Skeletal muscle satellite cell (primary cell): Measurements from ENCODE around the gene LIPG.

Experiments used
- H3K27me3 ChIP-seq: 2 replicates; pipeline ENCODE4 v1.7.0; 2013; ENCODE audit warnings: low read length; ENCODE audit not compliant: control insufficient read depth, insufficient read depth
- H3K36me3 ChIP-seq: 2 replicates; pipeline ENCODE4 v1.7.0; 2013; ENCODE audit warnings: mild to moderate bottlenecking, control low read depth, low read length; ENCODE audit not compliant: insufficient read depth
- H3K4me1 ChIP-seq: 2 replicates; pipeline ENCODE4 v1.7.0; 2013; ENCODE audit warnings: low read length; ENCODE audit not compliant: control insufficient read depth, insufficient read depth
- H3K4me2 ChIP-seq: 2 replicates; pipeline ENCODE4 v1.7.0; 2013; ENCODE audit warnings: mild to moderate bottlenecking, low read length
- H3K4me3 ChIP-seq: 2 replicates; pipeline ENCODE4 v1.7.0; 2013; ENCODE audit warnings: low read length
- H3K9ac ChIP-seq: 2 replicates; pipeline ENCODE4 v1.7.0; 2013; ENCODE audit warnings: mild to moderate bottlenecking, low read depth, low read length, moderate library complexity
- H3K9me3 ChIP-seq: replicated peaks from 2 replicates; pipeline ENCODE4 v1.7.0; 2013; ENCODE audit warnings: mild to moderate bottlenecking, control low read depth, low read length

The LIPG gene

GRCh38 chr18:49524951-49525350, 36.9 kb upstream of the LIPG start:
- no peak overlapping the region for H3K9ac ChIP-seq
- H3K4me1 ChIP-seq = no peaks in the 10 kb centered on the region
- H3K4me2 ChIP-seq = no peak overlapping the region
- H3K9me3 ChIP-seq = no peaks in the 10 kb centered on the region
- H3K27me3 ChIP-seq = no peaks in the 10 kb centered on the region
- H3K36me3 ChIP-seq = no peaks in the 10 kb centered on the region
- H3K4me3 ChIP-seq = no peak overlapping the region

DNA sequence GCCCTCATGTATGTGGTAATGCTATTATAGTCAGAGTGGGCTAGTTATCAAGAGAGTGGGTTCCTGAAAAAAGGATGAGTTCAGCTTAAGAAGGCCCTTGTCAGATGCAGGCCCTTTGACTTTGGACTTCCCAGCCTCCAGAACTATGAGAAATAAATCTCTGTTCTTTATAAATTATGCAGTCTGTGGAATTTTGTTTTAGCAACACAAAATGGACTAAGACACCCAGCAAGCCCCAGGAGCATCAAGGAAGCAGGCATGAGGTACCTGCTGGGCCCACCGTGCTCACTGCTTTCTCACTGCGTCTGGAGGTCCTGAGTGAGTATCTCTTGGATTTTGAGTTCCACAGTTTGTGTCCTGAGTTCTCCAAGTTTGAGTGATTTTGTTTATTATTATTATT, 35.9 kb upstream of the LIPG start:
- Histone ChIP-seq H3K4me3 (no peak overlapping the region), H3K4me1 (no peaks in the 10 kb centered on the region), H3K4me2 (no peak overlapping the region), H3K9ac (no peak overlapping the region), H3K27me3 (no peaks in the 10 kb centered on the region), H3K9me3 (no peaks in the 10 kb centered on the region), H3K36me3 (no peaks in the 10 kb centered on the region)

DNA sequence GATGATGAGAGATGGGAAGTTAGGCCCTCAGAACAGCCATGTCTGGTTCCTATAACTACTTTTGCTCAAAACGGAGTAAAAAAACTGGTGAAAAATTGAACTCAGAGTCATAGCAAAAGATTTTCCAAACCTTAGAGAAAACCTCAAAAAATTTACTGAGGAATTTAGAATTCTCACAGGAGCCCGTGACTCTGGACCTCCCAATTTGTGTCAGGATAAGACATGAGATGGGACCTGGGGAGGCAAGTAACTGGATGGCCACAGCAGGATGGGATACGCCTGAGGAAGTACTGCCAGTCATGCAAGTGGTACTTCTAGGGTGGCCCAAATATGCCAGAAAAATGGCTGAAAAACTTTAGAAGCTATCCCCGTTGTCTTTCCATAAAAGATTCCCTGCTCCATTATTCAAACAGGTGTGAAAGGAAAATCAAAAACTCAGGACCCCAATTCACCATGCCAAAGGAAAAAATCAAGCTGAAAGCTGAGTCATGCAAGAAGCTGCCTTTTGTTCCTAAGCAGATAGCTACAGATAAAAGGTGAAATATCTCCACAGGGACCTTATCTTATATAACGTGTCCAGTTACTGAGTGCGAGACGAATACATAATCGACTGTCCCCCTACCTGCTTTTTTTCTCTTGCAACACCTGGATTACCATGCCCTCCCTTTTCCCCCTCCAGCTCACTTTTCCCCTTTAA, 34.1 kb upstream of the LIPG start:
- no peaks in the 10 kb centered on the region for H3K9me3 ChIP-seq
- H3K36me3 ChIP-seq = no peaks in the 10 kb centered on the region
- no peak overlapping the region for H3K4me2 ChIP-seq
- H3K9ac ChIP-seq = no peak overlapping the region
- H3K4me3 ChIP-seq = no peak overlapping the region
- no peaks in the 10 kb centered on the region for H3K4me1 ChIP-seq
- no peaks in the 10 kb centered on the region for H3K27me3 ChIP-seq

- H3K4me2 ChIP-seq = no peak overlapping the region
- no peaks in the 10 kb centered on the region for H3K27me3 ChIP-seq
- no peaks in the 10 kb centered on the region for H3K36me3 ChIP-seq
- no peak overlapping the region for H3K9ac ChIP-seq
- no peaks in the 10 kb centered on the region for H3K9me3 ChIP-seq
- H3K4me1 ChIP-seq = no peaks in the 10 kb centered on the region
- no peak overlapping the region for H3K4me3 ChIP-seq
Observed at GRCh38 chr18:49529596-49529995, 32.3 kb upstream of the LIPG start.

GRCh38 chr18:49531678-49532153, 30.1 kb upstream of the LIPG start:
- Histone ChIP-seq H3K27me3 (peaks cover 2% of the 10 kb centered on the region), H3K4me3 (no peak overlapping the region), H3K9ac (no peak overlapping the region), H3K4me1 (no peaks in the 10 kb centered on the region), H3K4me2 (no peak overlapping the region), H3K36me3 (no peaks in the 10 kb centered on the region), H3K9me3 (no peaks in the 10 kb centered on the region)

DNA sequence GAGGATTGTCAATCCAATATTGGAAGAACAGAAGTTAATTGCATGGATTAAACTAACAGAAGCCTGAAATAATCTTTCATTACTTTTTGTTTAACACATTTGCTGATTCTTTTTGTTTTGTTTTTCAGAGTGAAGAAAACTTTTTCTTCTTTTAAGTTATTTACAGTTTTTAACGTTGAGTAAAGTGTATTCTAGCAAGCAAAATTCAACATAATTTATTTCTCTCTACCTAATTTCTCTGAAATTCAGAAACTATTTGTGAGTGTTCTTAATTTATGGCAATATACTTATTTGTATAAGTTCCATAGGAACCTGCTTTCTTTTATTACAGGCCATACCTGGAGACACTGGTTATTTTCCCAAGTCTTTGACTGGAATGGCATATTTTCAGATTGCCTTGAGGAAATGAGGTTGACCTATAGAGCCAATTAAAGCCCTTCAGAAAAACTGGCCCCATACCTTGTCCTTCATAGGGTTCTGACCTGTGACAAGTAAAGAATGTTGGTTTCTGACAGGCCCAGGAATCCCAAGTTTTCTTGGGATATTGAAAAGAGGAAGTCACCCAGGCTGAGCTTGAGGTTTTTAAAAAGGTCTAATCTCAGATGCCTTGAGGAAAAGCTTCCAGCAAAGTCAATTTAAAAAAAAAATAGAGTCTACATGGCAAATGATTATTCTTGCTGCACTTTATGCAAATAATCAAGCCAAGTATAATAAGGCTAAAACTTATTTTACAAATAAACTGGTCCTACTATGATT, 26.8 kb upstream of the LIPG start:
- no peak overlapping the region for H3K4me2 ChIP-seq
- H3K4me1 ChIP-seq = no peaks in the 10 kb centered on the region
- H3K4me3 ChIP-seq = no peak overlapping the region
- H3K27me3 ChIP-seq = peaks cover 2% of the 10 kb centered on the region
- no peaks in the 10 kb centered on the region for H3K36me3 ChIP-seq
- H3K9me3 ChIP-seq = no peaks in the 10 kb centered on the region
- no peak overlapping the region for H3K9ac ChIP-seq

DNA sequence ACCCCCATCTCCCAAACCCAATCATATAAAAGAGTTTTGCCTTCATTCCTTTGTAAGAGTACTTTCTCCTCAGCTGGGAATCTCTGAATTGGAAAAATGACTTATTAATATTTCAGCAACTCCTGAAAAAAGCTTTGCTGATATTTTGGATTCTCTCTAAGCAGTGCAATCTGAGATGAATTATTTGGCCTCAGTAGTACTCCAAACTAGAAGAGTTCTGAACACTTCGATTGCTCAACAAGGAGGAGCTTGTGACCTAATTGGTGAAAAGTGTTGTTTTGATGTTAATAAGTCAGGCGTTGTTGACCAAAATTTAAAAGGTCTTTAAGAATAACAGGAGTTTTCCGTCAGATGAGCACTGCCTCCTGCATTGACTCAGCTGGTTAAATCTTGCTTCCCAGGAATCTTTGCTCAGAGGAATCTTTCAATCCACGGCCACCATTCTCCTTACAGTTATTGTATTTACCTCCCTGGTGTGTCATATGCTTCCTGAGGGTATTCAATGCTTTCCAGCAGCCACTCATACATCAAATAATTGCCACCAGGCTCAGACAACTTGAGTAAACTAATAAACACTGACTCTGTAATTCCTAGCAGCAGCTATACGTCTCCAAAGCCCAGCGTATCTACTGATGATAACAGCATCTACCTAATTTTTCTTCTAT, 24.5 kb upstream of the LIPG start:
- Histone ChIP-seq H3K4me3 (no peak overlapping the region), H3K27me3 (peaks cover 2% of the 10 kb centered on the region), H3K36me3 (no peaks in the 10 kb centered on the region), H3K4me2 (no peak overlapping the region), H3K9ac (no peak overlapping the region), H3K9me3 (no peaks in the 10 kb centered on the region), H3K4me1 (no peaks in the 10 kb centered on the region)

GRCh38 chr18:49544362-49544761, 17.5 kb upstream of the LIPG start:
- no peaks in the 10 kb centered on the region for H3K27me3 ChIP-seq
- H3K4me2 ChIP-seq = no peak overlapping the region
- no peaks in the 10 kb centered on the region for H3K36me3 ChIP-seq

DNA sequence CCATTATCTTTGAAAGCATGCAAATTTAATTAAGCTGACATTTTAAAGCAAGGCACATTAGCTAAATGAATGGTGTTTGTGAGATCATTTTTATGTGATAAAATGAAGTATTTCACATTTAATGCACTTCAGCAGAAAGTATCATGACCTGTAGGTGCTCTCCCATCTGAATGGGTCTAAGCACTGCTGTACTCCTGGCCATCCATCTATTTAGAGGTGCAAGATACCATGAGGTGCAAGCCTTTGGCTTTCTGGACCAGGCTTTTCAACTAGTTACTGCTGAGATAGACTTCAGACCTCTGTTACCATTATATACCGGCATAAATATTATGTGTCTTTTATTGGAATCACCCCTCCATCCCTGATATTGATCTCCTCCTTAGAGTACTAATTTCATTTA, 15.6 kb upstream of the LIPG start:
- Histone ChIP-seq H3K9ac (no peak overlapping the region), H3K4me1 (peaks cover 6% of the 10 kb centered on the region), H3K27me3 (no peaks in the 10 kb centered on the region), H3K36me3 (no peaks in the 10 kb centered on the region), H3K9me3 (no peaks in the 10 kb centered on the region), H3K4me2 (no peak overlapping the region), H3K4me3 (no peak overlapping the region)

More at GRCh38 chr18:49544362-49544761, 17.5 kb upstream of the LIPG start:
- peaks cover 6% of the 10 kb centered on the region for H3K4me1 ChIP-seq
- H3K9me3 ChIP-seq = no peaks in the 10 kb centered on the region
- no peak overlapping the region for H3K9ac ChIP-seq
- no peak overlapping the region for H3K4me3 ChIP-seq

DNA sequence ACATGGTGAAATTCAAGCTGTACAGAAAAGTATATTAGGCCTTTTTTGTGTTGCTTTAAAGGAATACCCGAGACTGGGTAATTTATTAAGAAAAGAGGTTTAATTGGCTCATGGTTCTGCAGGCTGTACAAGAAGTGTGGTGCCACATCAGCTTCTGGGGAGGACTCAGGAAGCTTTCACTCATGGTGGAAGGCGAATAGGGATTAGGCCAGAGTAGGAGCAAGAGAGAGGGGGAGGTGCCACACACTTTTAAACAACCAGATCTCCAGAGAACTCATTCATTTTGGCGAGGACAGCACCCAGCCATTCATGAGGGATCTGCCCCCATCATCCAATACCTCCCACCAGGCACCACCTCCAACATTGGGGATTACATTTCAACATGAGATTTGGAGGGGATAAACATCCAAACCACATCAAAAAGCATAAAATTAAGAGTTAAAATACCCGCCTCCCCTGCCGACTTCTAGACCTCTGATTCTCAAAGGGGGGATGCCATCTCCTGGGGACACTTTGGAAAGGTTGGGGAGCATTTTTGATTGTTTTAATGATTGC, 15.1 kb upstream of the LIPG start:
- Histone ChIP-seq H3K9ac (no peak overlapping the region), H3K4me1 (peaks cover 6% of the 10 kb centered on the region), H3K36me3 (no peaks in the 10 kb centered on the region), H3K27me3 (no peaks in the 10 kb centered on the region), H3K4me2 (no peak overlapping the region), H3K4me3 (no peak overlapping the region), H3K9me3 (no peaks in the 10 kb centered on the region)

DNA sequence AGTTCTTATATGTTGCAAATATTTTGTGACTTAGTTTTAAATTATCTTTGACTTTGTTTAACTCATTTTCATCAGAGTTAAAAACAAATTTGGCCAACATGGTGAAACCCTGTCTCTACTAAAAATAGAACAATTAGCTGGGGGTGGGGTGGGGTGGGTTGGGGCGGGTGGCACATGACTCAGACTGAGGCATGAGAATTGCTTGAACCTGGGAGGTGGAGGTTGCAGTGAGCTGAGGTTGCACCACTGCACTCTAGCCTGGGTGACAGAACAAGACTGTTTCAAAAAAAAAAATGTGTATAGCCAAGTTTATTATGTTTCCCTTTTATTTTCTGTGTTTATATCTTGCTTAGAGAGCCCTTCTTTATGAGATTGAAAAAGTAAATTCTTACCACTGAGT, 14.2 kb upstream of the LIPG start:
- no peaks in the 10 kb centered on the region for H3K36me3 ChIP-seq
- peaks cover 2% of the 10 kb centered on the region for H3K27me3 ChIP-seq
- no peak overlapping the region for H3K4me3 ChIP-seq
- peaks cover 6% of the 10 kb centered on the region for H3K4me1 ChIP-seq
- H3K4me2 ChIP-seq = no peak overlapping the region
- no peaks in the 10 kb centered on the region for H3K9me3 ChIP-seq
- H3K9ac ChIP-seq = no peak overlapping the region
